NCI-H526 (cell line): ENCODE results near the gene TMSB15C.
"Not testable (repeated sequence)": the region's sequence is repeated elsewhere in the genome, so short reads cannot be mapped to it uniquely, and the experiment has no call there.

ENCODE experiments used
- DNase-seq, 2 experiments: peaks; one replicate each; lab custom pipeline; 2025; lab: John Stamatoyannopoulos, UW

Gene TMSB15C

GRCh38 chrX:104075778-104076445 lies at the start of gene TMSB15C:
TSS of gene TMSB15C (minus strand) at chrX:104076236.
- DNase-seq: not testable (repeated sequence)

- DNase-seq: no peak
Observed at GRCh38 chrX:104122829-104123228, 46.8 kb upstream of the TMSB15C start.

- DNase-seq: peak; percentile 15 to 53
Observed at GRCh38 chrX:104118765-104119164, 42.7 kb upstream of the TMSB15C start.

GRCh38 chrX:104117759-104118158 lies 41.7 kb upstream of the TMSB15C start:
- no peak for DNase-seq

GRCh38 chrX:104113222-104113965 lies 37.4 kb upstream of the TMSB15C start:
- peak; percentile 64 to 81 for DNase-seq

GRCh38 chrX:104112326-104112951 lies 36.4 kb upstream of the TMSB15C start, which contains the start of gene ZCCHC18:
TSS of gene ZCCHC18 (plus strand) at chrX:104112523. CDS start at chrX:104114112, 1,589 bp downstream.
- DNase-seq: peak; percentile 23 to 79

- DNase-seq: not testable (repeated sequence)
Observed at GRCh38 chrX:104110491-104111240, 34.6 kb upstream of the TMSB15C start.

- no peak for DNase-seq
Observed at GRCh38 chrX:104108955-104109354, 32.9 kb upstream of the TMSB15C start.

GRCh38 chrX:104105330-104106262 lies 29.6 kb upstream of the TMSB15C start:
- DNase-seq: no peak

GRCh38 chrX:104104676-104105075 lies 28.6 kb upstream of the TMSB15C start:
- DNase-seq: no peak

GRCh38 chrX:104098919-104099318 lies 22.9 kb upstream of the TMSB15C start:
- no peak for DNase-seq

GRCh38 chrX:104098151-104098808 lies 22.2 kb upstream of the TMSB15C start:
- DNase-seq: peak; percentile 56 to 74

GRCh38 chrX:104085919-104086318 lies 9.9 kb upstream of the TMSB15C start:
- no peak for DNase-seq

- no peak for DNase-seq
Observed at GRCh38 chrX:104085477-104085876, 9.4 kb upstream of the TMSB15C start.

GRCh38 chrX:104084534-104085277 lies 8.7 kb upstream of the TMSB15C start:
- no peak for DNase-seq

- no peak for DNase-seq
Observed at GRCh38 chrX:104084063-104084462, 8.0 kb upstream of the TMSB15C start.

GRCh38 chrX:104077854-104078253 lies 1.8 kb upstream of the TMSB15C start:
- DNase-seq: not testable (repeated sequence)

GRCh38 chrX:104062636-104063035 lies 13.4 kb downstream of the TMSB15C start:
- not testable (repeated sequence) for DNase-seq

GRCh38 chrX:104054956-104055355 lies 21.1 kb downstream of the TMSB15C start:
- not testable (repeated sequence) for DNase-seq

- DNase-seq: no peak
Observed at GRCh38 chrX:104047171-104047570, 28.9 kb downstream of the TMSB15C start.
